Stomach (tissue), 9 donors: ENCODE results near the gene WTAP. TPM values are rescaled to one million over a fixed set of nuclear protein-coding genes. Genes with fewer than 3 reads are reported as not detected.

Experiments
- DNase-seq, 2 donors: peaks; one replicate each; pipeline versions ENCODE4 v3.0.0 to v3.0.0-alpha.2; 2013 to 2019
- H3K27ac ChIP-seq, 5 donors: fragments of 200-600 bp in 4 of 5; sonication (generic) in 4 of 5; one replicate each; pipeline ENCODE4 v1.5.1; 2013 to 2019; ENCODE audit warnings: mild to moderate bottlenecking in 1 of 5, moderate library complexity in 1 of 5
- H3K27me3 ChIP-seq, 3 donors: fragments of 200-600 bp; sonication (generic); one replicate each; pipeline ENCODE4 v1.5.1; 2017 to 2019; ENCODE audit warnings: mixed run types in 1 of 3
- H3K36me3 ChIP-seq, 4 donors: fragments of 200-600 bp; sonication (generic); 1 replicate in 3 of 4; 2 replicates in 1 of 4; pipeline ENCODE4 v1.5.1; 2016 to 2019
- H3K4me1 ChIP-seq, 4 donors: fragments of 200-600 bp; sonication (generic); one replicate each; pipeline ENCODE4 v1.5.1; 2016 to 2019
- H3K4me3 ChIP-seq, 4 donors: fragments of 200-600 bp; sonication (generic) in 3 of 4; one replicate each; pipeline ENCODE4 v1.5.1; 2016 to 2019; ENCODE audit warnings: mild to moderate bottlenecking in 1 of 4
- H3K9me3 ChIP-seq, 4 donors: fragments of 200-600 bp; sonication (generic); one replicate each; pipeline ENCODE4 v1.5.1; 2016 to 2019
- CTCF ChIP-seq, 7 experiments: fragments of 450-650 bp in 4 of 7; fragments of 200-600 bp in 3 of 7; sonication (generic) in 3 of 7; IDR thresholded peaks; one replicate each; pipeline ENCODE4 v1.5.1; 2016 to 2019; ENCODE audit warnings: antibody characterized with exemption in 7 of 7, control low read depth in 2 of 7, mild to moderate bottlenecking in 1 of 7
- EP300 ChIP-seq: sonication (generic); formaldehyde crosslinking; IDR thresholded peaks from one replicate; pipeline ENCODE4 v1.6.1; 2017; ENCODE audit warnings: antibody characterized with exemption
- POLR2A ChIP-seq, 4 donors: fragments of 450-650 bp; IDR thresholded peaks; one replicate each; pipeline ENCODE4 v1.6.1; 2016; ENCODE audit warnings: antibody characterized with exemption in 4 of 4, control low read depth in 2 of 4, mild to moderate bottlenecking in 1 of 4, moderate library complexity in 1 of 4
- POLR2AphosphoS5 ChIP-seq, 3 donors: sonication (generic); formaldehyde crosslinking; IDR thresholded peaks; one replicate each; pipeline ENCODE4 v1.6.1; 2016; ENCODE audit warnings: antibody characterized with exemption in 3 of 3
- WGBS, 5 donors: extraction: QIAGEN DNeasy Blood & Tissue Kit in 3 of 5; methylation state at CpG; one replicate each; pipeline versions ENCODE4 v1.1.5 to v1.1.7; 2013 to 2018; 5-methylcytosine and 5-hydroxymethylcytosine counted together
- intact Hi-C: fragments of 100-400 bp; cut with DNase I; formaldehyde crosslinking; loops from one replicate; pipeline ENCODE4 v1.15.1; 2023; ENCODE audit warnings: low total_unique reads
- polyA plus RNA-seq, 3 donors: library from polyadenylated mRNA; stranded (reverse); fragments of 200-250 nt; gene quantifications; one replicate each; pipeline ENCODE4 v1.2.3, GENCODE V29; 2013
- total RNA-seq, 5 donors: library from RNA; depleted of rRNA; stranded (reverse); fragments of >200 nt; gene quantifications; one replicate each; pipeline versions ENCODE4 v1.1.0 to v1.2.3, GENCODE V29; 2014 to 2016
- donor health status: healthy with polysubstance abuse.
- donor health status: Bipolar disorder and iron deficiency.
- donor health status: healthy.

The WTAP gene
- total and polyA plus RNA-seq, 8 donors: 35.0 to 125 (median 78.6) TPM

- DNase-seq: no peak
- 59 to 69% (median 63%) methylated on average over 5 of the region's 5 CpGs for WGBS, 5 donors
- H3K9me3 ChIP-seq: no peaks in the 10 kb centered on the region
- peaks cover 0 to 61% (median 36%) of the 10 kb centered on the region in 4 donors for H3K4me1 ChIP-seq
- peak overlapping the region in 4 of 5 donors; percentile 13 to 57 (median 54) for H3K27ac ChIP-seq
- TF ChIP-seq POLR2AphosphoS5 (IDR thresholded peaks at IDR 0.05) (no peak), POLR2A (IDR thresholded peaks at IDR 0.05) (no peak), EP300 (no peak), CTCF (IDR thresholded peaks at IDR 0.05) (no peak)
- peaks cover 31 to 73% (median 63%) of the 10 kb centered on the region in 4 donors for H3K36me3 ChIP-seq
- no peaks in the 10 kb centered on the region for H3K27me3 ChIP-seq
- intact Hi-C loops: loop anchor here (10.0 kb wide), 1 partner anchor 75 kb away; no protein-coding TSS in a partner anchor
- no peak overlapping the region for H3K4me3 ChIP-seq
These were observed 47.9 kb upstream of the WTAP start for GRCh38 chr6:159679091-159680077.

- Histone ChIP-seq H3K4me1 (peaks cover 0 to 65% (median 36%) of the 10 kb centered on the region in 4 donors), H3K27ac (peak overlapping the region in 4 of 5 donors; percentile 13 to 57 (median 54)), H3K4me3 (no peak overlapping the region), H3K9me3 (no peaks in the 10 kb centered on the region), H3K36me3 (peaks cover 31 to 80% (median 70%) of the 10 kb centered on the region in 4 donors), H3K27me3 (no peaks in the 10 kb centered on the region)
- WGBS, 5 donors: 68 to 82% (median 71%) methylated on average over 3 of the region's 3 CpGs
- TF ChIP-seq EP300 (no peak), CTCF (IDR thresholded peaks at IDR 0.05) (no peak), POLR2A (IDR thresholded peaks at IDR 0.05) (no peak), POLR2AphosphoS5 (IDR thresholded peaks at IDR 0.05) (no peak)
- intact Hi-C loops: loop anchor here (10.0 kb wide), 1 partner anchor 75 kb away; no protein-coding TSS in a partner anchor
- DNase-seq: no peak
These were observed 47.2 kb upstream of the WTAP start for GRCh38 chr6:159680104-159680503.

GRCh38 chr6:159681191-159681880 lies 46.0 kb upstream of the WTAP start:
- peaks cover 38 to 93% (median 82%) of the 10 kb centered on the region in 4 donors for H3K36me3 ChIP-seq
- DNase-seq: no peak
- no peaks in the 10 kb centered on the region for H3K27me3 ChIP-seq
- H3K9me3 ChIP-seq: no peaks in the 10 kb centered on the region
- H3K27ac ChIP-seq: peak overlapping the region in 2 of 5 donors; percentile 0 to 52
- WGBS, 5 donors: 70 to 78% (median 76%) methylated on average over 10 of the region's 10 CpGs
- intact Hi-C loops: loop anchor here (10.0 kb wide), 1 partner anchor 73 kb away; no protein-coding TSS in a partner anchor
- H3K4me3 ChIP-seq: peak overlapping the region in 1 of 4 donors; percentile 39
- TF ChIP-seq EP300: no peak
- TF ChIP-seq POLR2A (IDR thresholded peaks at IDR 0.05): no peak
- TF ChIP-seq POLR2AphosphoS5 (IDR thresholded peaks at IDR 0.05): no peak
- no peak for TF ChIP-seq CTCF (IDR thresholded peaks at IDR 0.05)
- H3K4me1 ChIP-seq: peaks cover 0 to 76% (median 37%) of the 10 kb centered on the region in 4 donors

GRCh38 chr6:159682295-159682694 lies 45.0 kb upstream of the WTAP start:
- Histone ChIP-seq H3K4me1 (peaks cover 0 to 81% (median 40%) of the 10 kb centered on the region in 4 donors), H3K27ac (no peak overlapping the region), H3K27me3 (no peaks in the 10 kb centered on the region)

More at GRCh38 chr6:159682295-159682694, 45.0 kb upstream of the WTAP start:
- intact Hi-C loops: loop anchor here (10.0 kb wide), 1 partner anchor 73 kb away; no protein-coding TSS in a partner anchor
- DNase-seq: no peak
- Histone ChIP-seq H3K9me3 (no peaks in the 10 kb centered on the region), H3K36me3 (peaks cover 46 to 100% (median 91%) of the 10 kb centered on the region in 4 donors), H3K4me3 (peak overlapping the region in 1 of 4 donors; percentile 39)
- WGBS, 5 donors: 39 to 60% (median 49%) methylated on average over 3 of the region's 3 CpGs
- TF ChIP-seq EP300: no peak
- TF ChIP-seq POLR2A (IDR thresholded peaks at IDR 0.05): no peak
- TF ChIP-seq CTCF (IDR thresholded peaks at IDR 0.05): no peak
- no peak for TF ChIP-seq POLR2AphosphoS5 (IDR thresholded peaks at IDR 0.05)
